Anterior cingulate cortex (tissue), 58 donors: ENCODE measurements around the gene TRAF3.
A peak's percentile ranks its signal among the peaks of the same experiment; 100 is the strongest.

Experiments
- DNase-seq, 58 donors: peaks; one replicate each; lab custom pipeline; 2025; lab: John Stamatoyannopoulos, UW

The TRAF3 gene

DNA sequence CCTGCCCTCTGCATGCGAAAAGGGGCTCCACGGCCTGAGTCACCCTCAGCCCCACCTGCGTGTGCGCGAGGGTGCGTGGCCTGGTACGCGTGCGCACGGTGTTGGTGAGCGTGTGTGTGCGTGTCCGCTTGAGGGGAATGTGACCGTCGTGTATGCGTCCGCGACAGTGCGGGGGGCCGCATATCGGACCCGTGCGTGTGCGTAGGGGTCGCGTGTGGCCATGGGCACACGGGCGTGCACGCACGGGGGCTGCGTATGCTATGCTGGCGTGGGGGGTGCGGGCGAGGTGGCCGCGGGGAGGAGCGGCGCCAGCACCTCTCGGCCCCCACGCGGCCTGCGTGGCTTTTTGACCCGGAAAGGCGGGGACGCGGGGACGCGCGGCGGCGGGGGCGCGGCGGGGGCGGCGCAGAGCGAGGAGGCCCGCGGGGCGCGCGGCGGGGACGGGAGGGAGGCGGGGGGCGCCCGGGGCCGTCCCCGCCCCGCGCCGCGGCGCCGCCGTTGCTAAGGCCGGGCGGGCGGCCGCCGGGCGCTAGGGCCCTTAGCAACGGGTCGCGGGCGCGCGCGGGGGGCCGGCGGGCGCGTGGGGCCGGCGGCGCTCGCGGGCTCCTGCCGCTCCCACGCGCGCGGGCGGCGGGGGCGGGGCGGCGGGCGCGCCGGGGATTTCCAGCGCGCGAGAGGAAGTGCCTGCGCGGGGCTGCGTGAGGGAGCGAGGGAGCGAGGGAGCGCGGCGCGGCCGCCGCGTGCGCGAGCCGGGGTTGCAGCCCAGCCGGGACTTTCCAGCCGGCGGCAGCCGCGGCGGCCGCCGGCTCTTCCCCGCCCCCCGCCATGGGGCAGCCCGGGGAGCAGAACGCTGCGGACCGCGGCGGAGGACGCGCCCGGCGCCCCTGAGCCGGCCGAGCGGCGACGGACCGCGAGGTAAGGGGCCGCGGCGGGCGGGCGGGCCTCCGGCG is at the start of gene TRAF3:
TRAF3 (plus strand) TSS at position 689 of the 950 bp plus-strand sequence. CDS start 92,753 bp downstream, outside the sequence.
- peak in 37 of 58 donors; percentile 16 to 71 (median 53) for DNase-seq

GRCh38 chr14:102728501-102728900 is 48.7 kb upstream of the TRAF3 start:
- peak in 24 of 58 donors; percentile 9 to 65 (median 32) for DNase-seq

DNA sequence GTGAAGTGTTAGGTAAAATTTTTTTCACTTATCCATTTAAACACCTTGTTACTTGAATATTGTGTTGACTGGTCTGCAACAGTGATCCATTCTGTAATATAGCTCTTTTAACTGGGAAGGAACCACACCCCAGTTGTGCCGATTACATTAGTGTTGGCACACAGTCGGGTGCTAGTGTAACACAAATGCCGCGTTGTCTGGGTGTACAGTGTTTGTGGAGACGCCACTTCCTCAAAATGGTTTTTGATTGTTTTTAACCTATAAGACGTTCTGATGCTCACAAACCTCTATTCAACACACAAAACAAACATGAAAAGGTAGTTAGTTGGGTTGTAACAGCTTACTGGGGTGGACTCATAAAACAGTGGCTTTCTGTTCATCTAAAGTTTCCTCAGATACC is 48.0 kb upstream of the TRAF3 start:
- no peak for DNase-seq

DNA sequence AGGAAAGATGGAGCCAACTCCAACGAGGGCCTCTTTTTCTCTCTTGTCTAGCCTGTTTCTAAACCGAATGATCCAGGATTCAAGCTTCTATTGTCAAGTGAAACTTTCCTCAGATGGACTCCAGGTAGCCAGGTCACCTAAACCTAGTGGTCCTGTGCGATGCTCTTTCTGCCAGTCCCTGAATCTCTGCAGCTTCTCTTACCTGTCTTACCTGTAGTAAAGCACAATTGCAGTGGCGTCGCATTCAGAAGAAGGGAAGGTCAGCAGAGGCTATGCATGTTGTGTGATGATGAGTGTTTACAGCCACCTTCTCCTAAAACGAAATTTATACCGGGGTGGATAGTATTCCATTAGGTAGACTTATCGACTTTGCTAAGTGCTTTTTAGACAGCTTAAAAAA is 47.4 kb upstream of the TRAF3 start:
- no peak for DNase-seq

- no peak for DNase-seq
Observed at GRCh38 chr14:102731101-102731870, 46.0 kb upstream of the TRAF3 start.

DNA sequence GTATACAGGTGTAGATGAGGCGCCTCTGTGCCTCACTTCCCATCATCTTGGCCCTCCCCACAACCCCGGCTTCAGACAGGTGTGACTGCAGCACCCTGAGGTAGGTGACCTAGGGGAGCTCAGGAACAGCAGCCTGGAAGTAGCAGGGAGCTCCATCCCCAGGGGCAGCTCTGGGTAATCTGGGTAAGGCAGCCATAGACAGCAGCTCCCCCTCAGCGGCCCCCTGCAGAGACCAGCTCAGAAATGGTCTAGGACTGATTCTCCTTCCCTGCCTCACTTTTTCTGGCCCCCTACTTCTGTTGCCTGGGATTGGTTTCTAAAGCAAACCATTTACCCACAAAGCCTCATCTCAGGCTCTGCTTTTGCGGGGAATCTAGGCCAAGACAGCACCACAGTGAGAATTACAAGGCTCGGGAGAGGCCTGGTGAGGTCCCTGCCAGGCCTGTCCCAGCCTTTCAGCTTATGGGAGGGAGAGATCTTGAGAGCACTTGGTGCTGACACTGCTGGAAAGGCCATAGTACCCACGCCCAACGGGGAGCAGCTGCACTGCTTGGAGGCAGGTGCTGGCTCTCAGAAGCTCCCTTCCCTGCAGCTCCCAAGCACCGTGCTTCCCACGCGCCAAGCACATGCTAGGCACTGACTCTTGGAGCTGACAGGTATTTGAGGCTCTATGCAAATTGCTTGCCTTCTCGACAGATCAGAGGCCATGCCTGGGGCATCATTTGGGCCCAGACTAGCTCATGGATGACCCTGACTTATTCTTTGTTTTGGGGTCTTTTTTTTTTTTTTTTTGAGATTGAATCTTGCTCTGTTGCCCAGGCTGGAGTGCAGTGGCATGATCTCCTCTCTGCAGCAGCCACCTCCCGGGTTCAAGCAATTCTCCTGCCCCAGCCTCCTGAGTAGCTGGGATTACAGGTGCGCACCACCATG is 45.1 kb upstream of the TRAF3 start:
- DNase-seq = no peak

DNA sequence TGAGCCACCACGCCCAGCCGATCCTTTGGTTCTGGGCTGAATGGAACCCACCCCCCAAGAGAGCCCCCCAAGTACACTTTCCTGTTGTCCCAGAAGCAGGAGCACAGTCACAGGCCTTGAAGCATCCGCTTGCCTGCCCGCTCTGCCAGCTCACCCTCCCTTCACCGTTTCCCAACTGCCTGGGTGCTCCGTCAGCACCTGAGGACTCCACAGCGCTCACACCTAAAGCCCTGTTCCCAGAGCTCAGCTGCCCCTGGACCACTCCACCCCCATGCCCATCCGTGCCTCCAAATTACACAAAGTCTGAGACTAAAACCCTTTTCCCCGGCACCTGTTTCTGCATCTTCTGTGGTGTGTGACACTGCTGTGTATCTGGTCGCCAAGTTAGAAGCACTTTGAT is 44.3 kb upstream of the TRAF3 start:
- no peak for DNase-seq

DNA sequence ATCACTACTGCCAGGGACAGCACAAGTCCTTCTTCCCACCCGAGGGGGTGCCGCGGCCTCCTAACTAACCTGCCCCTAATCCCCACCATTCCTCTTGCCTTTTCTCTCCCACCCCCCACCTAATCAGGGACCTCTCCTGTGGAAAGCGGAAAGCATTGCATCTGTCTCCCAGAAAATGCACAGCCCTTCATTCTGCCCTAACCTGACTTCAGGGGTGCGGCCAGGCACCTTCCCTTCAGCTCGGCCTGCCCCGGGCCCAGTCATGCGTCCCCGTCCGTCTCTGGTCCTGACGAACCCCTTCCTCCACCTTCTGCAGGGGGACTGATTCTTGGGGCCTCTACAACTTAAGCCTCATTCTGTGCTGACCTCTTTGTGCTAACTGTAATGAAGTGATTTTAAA is 43.9 kb upstream of the TRAF3 start:
- no peak for DNase-seq

DNA sequence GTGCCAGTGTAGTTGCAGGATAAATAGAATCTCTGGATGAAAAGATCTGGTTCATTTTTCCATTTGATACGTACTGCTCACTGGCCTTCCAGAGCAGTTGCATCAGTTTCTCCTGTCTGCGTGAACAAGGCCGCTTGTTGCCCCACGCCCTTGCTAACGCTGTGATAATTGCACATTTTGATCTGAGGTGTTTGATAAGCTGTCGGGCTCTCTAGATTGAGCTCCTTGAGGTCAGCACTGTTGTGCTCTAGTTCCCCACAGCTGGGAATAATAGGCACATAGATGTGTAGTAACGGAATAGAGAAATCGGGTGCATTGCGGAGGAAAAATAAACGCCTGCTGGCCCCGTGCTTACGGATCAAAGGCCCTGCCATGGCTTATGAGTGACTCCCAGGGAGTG is 42.8 kb upstream of the TRAF3 start:
- no peak for DNase-seq

DNA sequence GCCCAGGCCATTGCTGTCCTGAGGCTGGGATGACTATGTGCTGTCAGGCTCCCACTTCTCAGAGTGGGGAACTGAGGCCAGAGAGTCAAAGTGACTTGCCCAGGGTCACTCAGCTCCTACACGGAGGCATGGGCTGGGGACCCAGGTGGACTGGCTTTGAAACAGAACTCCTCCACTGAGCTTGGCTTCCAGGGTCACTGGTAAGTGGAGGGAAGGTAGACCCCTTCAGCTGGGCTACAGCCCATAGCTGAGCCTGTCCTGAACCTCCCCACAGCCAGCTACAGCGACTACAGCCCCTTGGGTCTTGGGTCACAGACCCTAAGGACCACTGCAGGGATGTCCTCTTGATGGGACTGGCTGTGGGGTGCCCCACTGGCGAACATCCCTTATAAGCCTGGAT is 40.3 kb upstream of the TRAF3 start:
- no peak for DNase-seq

- no peak for DNase-seq
Observed at GRCh38 chr14:102737402-102738372, 39.6 kb upstream of the TRAF3 start.

GRCh38 chr14:102738373-102739189 is 38.7 kb upstream of the TRAF3 start:
- DNase-seq = no peak

DNA sequence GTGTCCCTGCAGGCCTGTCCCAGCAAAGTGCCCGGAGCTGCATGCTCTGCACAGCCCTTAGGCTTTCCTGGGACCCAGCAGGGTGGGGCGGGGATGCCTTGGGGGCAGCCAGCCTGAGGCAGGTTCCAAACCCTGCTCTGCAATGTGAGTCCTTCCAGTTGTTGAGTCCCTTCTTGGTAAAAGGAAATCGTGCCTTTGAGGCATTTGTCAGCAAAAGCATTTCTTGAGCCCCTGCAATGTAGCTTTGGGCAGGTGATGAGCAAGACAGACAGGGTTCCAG is 38.1 kb upstream of the TRAF3 start:
- no peak for DNase-seq

DNA sequence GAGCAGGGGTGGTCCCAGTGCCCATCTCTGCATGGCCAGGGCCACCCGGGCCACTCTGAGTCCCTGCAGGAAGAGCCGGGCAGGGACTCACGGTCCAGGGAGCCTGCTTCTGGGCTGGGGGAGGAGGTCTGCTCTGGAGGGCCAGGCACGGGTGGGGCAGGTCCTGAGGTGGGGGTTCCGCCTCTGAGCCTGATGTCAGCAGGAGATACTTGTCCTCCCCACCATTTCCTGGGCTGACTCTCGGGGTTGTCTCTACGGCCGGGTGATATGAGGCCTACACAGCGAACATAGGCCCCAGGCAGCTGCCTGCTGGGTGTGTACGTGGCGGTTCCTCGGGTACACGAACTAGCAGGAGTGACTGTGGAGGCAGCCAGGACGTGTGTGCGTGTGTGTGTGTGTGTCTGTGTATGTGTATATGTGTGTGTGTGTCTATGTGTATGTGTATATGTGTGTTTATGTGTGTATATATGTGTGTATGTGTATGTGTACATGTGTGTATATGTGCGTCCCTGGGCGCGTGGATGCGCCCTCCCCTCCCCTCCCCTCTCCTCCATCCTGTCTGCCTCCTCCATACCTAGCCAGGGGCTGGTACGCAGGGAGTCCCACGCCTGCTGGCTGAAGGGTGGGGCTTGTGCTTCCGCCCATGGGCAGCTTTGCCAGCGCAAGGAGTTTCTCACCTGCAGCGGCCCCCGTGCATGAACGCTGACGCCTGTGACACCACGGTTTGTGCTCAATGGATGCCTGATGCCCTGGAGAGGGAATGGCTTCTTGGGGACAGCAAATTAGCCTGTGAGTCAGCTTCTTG is 30.4 kb upstream of the TRAF3 start:
- no peak for DNase-seq

- no peak for DNase-seq
Observed at GRCh38 chr14:102748806-102749205, 28.4 kb upstream of the TRAF3 start.

- DNase-seq = no peak
Observed at GRCh38 chr14:102749393-102750305, 27.6 kb upstream of the TRAF3 start.

- no peak for DNase-seq
Observed at GRCh38 chr14:102750376-102750775, 26.9 kb upstream of the TRAF3 start.
